ENCODE data around the gene SLC25A42. TPM values are rescaled to one million over a fixed set of nuclear protein-coding genes. Genes with fewer than 3 reads are reported as not detected.

Gene SLC25A42
- total RNA-seq, 3 donors from 2014 or later, result 9.4 to 11.7 (median 9.8) TPM

DNA sequence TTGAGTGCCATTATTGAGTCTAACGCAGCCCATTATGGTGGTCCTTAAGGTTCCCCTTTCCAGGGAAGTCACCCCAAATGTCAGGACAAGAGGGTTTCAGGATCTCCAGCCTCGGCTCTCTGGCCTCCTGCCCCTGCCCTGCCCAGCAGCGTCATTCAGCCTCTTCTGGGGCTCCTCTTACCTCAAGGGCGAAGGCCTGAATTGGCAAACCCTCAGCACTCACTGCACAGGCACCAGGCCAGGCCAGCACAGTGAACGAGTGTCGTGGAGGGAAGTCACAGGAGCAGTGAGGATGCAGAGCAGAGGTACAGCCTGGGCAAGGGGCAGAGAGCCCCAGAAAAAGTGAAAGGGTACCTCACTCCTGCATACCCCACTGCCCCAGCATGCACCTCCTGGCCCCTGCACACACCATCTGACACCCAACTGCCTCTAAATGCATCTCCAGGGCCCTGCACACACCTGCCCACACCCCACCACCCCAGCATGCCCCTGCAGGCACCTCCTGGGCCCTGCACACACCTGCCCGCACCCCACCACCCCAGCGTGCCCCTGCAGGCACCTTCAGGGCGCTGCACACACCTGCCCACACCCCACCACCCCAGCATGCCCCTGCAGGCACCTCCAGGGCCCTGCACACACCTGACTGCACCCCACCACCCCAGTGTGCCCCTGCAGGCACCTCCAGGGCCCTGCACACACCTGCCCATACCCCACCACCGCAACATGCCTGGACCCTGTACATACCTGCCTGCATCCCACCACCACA lies 19.8 kb downstream of the SLC25A42 start:
- TF ChIP-seq, protein P1, sequence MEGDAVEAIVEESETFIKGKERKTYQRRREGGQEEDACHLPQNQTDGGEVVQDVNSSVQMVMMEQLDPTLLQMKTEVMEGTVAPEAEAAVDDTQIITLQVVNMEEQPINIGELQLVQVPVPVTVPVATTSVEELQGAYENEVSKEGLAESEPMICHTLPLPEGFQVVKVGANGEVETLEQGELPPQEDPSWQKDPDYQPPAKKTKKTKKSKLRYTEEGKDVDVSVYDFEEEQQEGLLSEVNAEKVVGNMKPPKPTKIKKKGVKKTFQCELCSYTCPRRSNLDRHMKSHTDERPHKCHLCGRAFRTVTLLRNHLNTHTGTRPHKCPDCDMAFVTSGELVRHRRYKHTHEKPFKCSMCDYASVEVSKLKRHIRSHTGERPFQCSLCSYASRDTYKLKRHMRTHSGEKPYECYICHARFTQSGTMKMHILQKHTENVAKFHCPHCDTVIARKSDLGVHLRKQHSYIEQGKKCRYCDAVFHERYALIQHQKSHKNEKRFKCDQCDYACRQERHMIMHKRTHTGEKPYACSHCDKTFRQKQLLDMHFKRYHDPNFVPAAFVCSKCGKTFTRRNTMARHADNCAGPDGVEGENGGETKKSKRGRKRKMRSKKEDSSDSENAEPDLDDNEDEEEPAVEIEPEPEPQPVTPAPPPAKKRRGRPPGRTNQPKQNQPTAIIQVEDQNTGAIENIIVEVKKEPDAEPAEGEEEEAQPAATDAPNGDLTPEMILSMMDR (IDR thresholded peaks at IDR 0.05), result no peak
- ATAC-seq, result no peak
- Histone ChIP-seq H3K36me3 (ENCODE audit: low read depth) (no peaks in the 10 kb centered on the region), H3K4me1 (ENCODE audit: low read depth) (no peaks in the 10 kb centered on the region), H3K4me3 (no peak overlapping the region), H3K9me3 (no peaks in the 10 kb centered on the region)
- intact Hi-C loops (cut with DNase I, micrococcal nuclease), result no loop called here
- DNase-seq, result no peak

DNA sequence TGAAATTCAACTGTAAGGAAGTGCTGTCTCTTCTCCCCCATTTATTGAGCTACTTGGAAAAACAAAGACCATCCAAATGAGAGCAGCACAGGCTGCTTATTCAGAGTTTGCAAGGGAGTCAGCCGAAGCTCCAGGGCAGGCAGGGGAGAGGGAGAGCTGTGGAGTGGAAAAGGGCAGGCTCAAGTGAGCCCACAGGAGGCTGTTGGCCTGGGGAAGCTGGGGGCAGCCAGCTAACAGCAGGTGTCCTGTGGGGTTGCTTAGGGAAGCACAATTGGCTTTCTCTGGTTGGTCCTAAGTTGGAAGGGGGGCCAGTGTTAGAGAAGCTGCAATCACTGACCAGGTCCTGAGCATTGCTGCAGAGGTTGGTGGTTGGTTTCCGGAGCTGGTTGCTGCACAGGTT lies 23.9 kb downstream of the SLC25A42 start:
- TF ChIP-seq, protein P1 (IDR thresholded peaks at IDR 0.05), result no peak
- intact Hi-C loops (cut with DNase I, micrococcal nuclease), result no loop called here
- no peaks in the 10 kb centered on the region for H3K4me1 ChIP-seq (ENCODE audit: low read depth)
- no peak for DNase-seq
- no peak for ATAC-seq
- H3K9me3 ChIP-seq, result no peaks in the 10 kb centered on the region
- H3K36me3 ChIP-seq (ENCODE audit: low read depth), result no peaks in the 10 kb centered on the region
- H3K4me3 ChIP-seq, result no peak overlapping the region

DNA sequence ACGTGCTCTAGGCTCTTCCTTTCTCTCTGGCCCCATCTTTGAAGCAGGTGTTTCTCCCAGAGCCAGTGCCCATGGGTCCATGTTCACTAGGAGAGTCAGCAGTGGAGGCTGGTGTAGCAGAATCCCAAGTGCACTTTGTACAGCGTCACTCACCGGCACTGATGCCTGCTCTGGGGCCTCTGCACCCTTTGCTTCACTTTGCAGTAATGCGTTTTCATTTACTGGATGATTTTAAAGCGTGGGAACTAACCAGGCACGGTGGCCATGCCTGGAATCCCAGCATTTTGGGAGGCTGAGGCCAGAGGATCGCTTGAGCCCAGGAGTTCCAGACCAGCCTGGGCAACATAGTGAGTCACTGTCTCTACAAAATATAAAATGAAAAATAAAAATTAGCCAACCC lies 30.7 kb downstream of the SLC25A42 start:
- intact Hi-C loops (cut with DNase I, micrococcal nuclease), result no loop called here
- H3K4me3 ChIP-seq, result no peak overlapping the region
- H3K36me3 ChIP-seq (ENCODE audit: low read depth), result no peaks in the 10 kb centered on the region
- peaks cover 4% of the 10 kb centered on the region for H3K4me1 ChIP-seq (ENCODE audit: low read depth)
- TF ChIP-seq, protein P1 (IDR thresholded peaks at IDR 0.05), result no peak
- no peak for DNase-seq
- H3K9me3 ChIP-seq, result no peaks in the 10 kb centered on the region
- ATAC-seq, result no peak

DNA sequence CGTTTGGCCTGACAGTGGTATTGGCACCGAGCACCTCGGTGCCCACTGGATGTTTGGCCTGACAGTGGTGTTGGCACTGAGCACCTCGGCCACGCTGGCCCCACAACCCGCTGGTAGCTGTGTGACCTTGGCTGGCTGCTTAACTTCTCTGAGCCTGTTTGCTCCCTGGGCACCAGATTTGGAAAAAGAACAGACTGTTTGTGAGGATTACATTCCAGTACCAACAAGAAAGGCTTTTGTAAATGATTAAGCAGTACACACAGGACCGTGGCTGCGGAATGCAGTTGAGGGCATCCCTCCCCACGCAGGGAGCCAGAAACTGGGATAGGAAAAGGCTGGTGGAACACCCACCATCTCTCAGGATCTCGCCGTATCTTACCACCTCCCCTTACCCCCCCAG lies 31.9 kb downstream of the SLC25A42 start:
- intact Hi-C loops (cut with DNase I, micrococcal nuclease), result no loop called here
- Histone ChIP-seq H3K9me3 (no peaks in the 10 kb centered on the region), H3K4me3 (no peak overlapping the region), H3K36me3 (ENCODE audit: low read depth) (no peaks in the 10 kb centered on the region), H3K4me1 (ENCODE audit: low read depth) (peaks cover 4% of the 10 kb centered on the region)
- ATAC-seq (no peak), DNase-seq (no peak)
- TF ChIP-seq, protein P1 (IDR thresholded peaks at IDR 0.05), result no peak

DNA sequence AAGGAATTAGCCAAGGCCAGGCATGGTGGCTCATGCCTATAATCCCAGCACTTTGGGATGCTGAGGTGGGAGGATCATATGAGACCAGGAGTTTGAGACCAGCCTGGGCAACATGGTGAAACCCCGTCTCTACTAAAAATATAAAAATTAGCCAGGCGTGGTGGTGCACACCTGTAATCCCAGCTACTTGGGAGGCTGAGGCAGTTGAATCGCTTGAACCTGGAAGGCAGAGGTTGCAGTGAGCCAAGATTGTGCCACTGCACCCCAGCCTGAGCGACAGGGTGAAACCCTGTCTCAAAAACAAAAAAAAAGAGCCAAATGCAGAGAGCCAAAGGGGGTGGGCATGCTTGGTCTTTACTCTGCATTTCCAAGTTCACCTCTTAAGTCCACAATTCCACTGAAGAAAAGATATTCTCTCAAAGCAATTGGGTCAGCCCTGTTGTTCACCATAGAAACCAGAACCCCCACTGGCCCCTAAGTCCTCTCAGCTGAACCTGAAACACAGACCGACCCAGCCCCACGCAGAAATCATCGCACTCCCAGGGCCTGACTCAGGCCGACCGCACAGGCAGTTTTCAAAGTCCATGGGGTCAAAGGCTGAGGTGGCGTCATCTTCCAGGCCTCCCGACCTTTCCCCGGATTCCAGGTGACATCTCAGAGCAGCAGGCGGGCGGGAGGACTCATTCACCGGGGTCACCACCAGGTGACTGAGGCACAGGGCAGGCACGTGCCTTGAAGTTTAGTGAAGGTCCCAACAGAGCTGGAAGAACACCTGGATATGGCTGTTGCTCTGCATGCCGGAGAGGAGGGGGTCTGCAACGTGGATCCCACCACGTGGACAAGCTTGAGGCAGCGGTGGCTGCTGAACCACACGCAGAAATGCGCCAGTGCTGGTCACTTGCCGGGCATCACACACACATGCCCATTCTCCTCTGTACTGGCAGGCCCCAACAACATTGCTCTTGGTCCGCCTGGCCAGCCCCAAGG lies 33.1 kb downstream of the SLC25A42 start:
- Histone ChIP-seq H3K4me3 (no peak overlapping the region), H3K4me1 (ENCODE audit: low read depth) (peaks cover 4% of the 10 kb centered on the region), H3K9me3 (no peaks in the 10 kb centered on the region), H3K36me3 (ENCODE audit: low read depth) (no peaks in the 10 kb centered on the region)
- TF ChIP-seq, protein P1 (IDR thresholded peaks at IDR 0.05), result no peak
- intact Hi-C loops (cut with DNase I, micrococcal nuclease), result no loop called here
- ATAC-seq (peak; percentile 93), DNase-seq (peak; percentile 59 to 66 (median 62))
